NCI-H1048 (cell line): ENCODE results near the gene SLC41A3.

Source experiments
- DNase-seq: peaks from one replicate; lab custom pipeline; 2025; lab: John Stamatoyannopoulos, UW

The SLC41A3 gene

DNA sequence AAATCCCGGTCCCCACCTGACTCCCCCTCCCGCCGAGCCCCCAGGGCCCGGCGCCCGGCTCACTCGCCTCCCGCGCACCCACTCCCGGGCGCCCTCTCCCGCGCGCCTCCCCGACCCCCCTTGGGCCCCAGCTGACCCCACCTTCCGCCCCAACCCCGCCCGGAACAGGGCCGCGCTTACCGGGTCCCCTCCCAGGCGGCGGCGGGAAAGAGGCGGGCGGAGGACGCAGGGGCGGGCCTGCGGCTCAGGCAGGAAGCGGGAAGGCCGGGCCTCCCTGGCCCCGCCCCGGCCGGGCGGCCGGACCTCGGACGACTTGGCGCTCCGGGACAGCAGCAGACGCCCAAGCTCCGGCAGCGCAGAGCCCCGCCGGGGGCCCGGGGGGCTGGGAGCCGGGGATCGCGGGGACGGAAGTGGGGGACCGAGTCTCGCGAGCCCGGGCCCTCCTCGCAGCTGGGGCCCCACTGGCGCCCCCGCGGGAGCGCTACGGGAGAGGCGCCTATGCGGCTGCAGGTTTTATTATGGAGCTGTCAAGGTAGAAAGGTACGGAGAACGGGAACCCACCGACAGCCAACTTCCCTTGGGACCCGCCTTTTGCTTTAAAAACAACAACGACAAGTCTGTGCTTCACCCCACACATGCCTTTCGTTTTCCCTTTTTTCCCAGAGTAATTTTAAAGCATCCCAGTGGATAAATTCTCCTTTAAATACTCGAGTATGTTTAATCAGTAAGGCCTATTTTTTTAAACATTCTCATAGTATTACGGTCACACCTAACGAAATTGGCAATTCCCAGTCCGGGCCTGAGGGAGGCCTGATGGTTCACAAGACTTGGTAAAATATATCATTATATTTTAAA, at the start of gene SLC41A3:
Gene SLC41A3 (minus strand): TSS at position 212 of the 855 bp plus-strand sequence. CDS start 15,905 bp downstream, outside the sequence.
- DNase-seq, result peak; percentile 40

DNA sequence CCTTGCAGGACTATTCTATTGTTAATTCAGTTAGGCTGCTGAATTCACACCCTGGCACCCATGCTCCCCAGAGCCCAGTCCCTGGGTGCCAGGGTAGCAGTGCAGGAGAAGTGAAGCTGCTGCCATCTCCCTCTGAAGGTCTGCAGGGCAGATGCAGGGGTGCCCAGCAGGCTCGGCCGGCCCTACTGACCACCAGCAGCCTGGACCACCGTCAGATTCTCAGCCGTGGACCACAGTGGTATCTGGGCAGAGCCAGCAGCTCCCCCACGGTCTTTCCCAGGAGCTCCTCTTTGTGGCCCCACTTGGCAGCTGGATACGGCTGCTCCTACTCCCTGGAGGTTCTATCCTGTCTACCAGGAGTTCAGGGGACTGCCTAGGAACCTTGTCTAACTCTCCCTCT, 49.7 kb upstream of the SLC41A3 start:
- no peak for DNase-seq

DNA sequence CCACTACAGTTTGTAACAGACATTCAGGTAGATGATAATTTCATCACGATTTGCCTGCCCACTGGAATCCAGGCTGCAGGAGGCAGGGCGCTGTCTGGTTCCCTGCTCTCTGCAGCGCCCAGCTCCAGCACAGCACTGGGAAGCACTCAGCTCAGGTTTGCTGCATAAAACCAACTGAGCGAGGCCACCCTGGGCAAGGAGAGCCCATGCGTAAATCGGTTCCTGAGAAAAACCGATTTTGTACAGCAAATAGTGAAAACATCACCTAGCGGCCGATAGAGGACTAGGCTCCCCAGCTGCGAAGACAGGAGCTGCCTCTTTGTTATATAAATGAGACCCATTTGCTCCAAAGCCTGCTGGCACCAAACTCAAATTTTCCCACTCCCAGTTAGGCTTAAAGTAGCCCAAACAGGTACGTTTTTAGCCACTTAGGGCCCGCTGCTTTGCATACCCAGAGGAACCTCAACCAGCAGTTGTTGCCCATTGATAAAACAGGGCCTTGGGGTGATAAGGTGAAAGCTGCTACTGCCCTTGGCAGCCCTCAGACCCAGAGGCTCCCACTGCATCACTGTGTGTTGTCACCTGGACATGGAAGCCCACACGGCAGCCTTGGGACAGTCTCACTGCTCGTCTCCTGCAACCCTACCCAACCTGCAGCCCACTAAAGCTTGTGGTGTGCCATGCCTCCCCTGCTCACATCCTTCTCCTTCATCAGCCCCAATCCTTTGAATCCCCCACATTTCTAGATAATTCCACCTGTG, 49.0 kb upstream of the SLC41A3 start:
- DNase-seq, result no peak

- no peak for DNase-seq
Observed at GRCh38 chr3:126131881-126132750, 48.2 kb upstream of the SLC41A3 start.

DNA sequence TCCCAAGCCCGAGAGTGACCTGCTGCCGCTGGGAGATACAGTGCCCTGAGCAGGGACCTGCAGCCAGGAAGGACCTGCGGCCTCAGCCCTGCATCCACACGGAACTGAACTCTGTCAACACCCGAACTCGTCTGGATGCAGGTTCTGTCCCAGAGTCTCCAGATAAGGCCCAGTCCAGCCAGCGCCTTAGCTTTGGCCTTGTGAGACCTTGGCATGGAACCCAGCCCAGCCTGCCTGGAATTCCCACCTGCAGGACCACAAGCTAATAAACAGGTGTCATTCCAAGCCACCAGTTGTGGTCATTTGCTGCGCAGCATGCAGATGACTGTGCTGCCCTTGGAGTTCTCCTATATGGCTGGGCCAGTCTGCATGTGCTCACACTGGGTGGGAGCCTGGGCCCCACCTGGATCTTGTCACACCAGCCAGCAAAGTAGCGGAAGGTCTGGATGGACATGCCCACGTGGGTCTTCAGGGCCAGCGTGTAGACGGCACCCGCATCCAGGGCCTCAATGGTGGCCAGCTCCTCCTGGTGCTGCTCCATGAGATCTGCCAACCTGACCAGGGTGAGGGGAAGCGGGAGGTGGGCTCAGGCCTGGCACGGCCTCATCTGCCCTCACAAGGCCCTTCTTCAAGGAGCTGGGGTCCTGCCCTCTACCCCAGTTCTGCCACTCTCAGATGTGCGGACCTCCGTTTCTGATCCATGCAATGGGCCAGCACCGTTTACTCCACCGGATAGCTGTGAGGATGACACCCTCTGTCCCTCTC, 47.2 kb upstream of the SLC41A3 start:
- DNase-seq, result no peak

DNA sequence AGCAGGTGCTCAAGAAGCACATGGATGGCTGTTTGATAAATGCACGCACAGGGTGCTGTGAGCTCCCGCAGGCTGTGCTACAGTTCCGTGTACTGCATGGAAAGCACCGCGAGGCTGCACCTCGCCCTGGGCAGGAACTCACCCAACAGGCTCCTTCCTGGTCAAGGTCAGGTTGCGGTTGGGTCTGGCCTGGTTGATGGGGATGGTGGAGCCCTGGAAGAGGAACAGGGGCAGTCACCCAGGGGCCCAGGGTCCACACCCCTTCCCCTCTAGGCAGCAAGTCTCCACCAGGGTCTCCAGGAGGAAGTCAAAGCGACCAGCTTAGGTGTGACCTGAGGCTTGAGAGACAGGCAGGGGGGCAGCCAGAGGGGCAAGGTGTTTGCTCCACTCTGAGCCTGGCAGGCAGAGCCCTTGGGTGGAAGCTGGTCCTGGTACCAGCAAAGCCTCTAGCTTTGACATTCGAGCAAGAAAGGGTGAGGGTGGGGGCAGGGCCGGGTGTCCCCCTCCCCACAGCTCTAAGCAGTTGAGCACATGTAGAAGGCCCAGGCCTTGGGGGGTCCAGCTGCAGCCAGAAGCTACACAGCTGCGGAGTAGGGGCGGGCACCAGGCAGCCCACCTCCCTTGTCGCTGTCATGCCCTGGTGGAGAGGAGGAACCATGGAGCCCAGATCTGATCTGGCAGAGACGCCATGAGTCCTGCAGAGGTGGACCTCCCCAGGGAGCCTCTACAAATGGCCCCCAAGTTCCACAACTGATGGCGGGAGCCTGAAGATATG, 46.3 kb upstream of the SLC41A3 start:
- DNase-seq, result no peak

DNA sequence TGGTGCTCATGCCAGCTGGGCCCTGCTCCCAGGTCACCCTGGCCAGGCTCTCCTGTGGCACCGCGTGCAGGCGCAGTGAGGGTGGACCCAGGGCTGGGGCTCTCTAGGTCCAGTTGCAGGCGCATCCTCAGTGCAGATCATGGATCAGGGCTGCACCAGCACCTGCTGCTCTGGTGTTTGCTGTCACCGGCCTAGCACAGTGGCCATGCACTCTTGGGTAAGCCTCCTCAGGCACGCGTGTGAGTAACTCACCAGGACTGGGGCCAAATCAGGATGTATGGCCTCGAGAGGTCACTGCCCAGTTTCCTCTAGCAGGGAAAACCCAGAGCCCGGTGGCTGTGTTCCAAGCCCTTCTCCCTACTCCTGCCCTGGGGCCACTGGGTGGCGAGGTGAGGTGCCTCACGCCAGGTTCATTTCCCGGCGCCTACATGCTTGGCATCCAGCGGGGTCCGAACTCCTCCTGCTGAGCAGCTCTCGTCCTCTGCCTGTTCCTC, 45.5 kb upstream of the SLC41A3 start:
- DNase-seq, result no peak

DNA sequence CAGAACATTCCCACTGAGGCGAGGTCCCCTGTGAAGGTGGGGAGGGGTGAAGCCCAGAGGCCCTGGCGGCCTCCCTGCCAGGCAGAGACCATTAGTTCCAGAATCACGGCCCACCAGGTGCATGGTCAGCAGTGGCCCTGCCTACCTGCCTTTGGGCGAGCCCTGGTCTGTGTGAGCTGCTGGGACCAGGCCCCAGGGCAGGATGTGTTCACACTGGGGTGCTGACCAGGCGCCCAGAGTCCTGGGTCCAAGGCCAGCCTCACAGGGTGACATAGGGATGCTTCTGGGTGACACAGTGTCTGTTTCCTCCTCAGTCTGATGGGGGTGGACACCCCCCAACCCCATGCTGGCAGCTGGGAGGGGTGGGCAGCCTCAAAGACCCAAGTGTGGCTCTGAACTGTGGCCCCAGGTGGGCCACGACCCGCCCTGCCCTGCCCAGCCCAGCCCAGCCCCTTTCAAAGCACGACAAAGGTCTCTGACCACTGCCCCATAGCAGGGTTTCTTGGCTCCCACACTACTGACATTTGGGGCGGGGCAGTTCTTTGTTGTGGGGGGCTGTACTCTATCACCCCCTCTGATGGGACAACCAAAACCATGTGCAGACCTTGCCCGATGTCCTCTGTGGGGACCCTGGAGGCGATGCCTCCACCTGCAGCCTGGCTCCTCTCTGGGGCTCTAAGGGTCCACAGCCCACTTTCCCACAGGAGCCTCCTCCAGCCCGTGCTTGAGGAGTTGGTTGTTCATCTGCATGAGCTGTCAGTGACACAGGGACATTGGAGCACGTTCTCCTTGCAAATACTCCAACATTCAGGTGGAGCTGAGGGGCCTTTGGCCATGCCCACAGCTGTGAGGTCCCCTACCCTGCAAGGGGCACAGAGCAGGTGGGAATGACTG, 44.8 kb upstream of the SLC41A3 start:
- DNase-seq, result no peak

GRCh38 chr3:126127904-126128303, 44.0 kb upstream of the SLC41A3 start:
- no peak for DNase-seq

GRCh38 chr3:126127452-126127851, 43.5 kb upstream of the SLC41A3 start:
- DNase-seq, result no peak

DNA sequence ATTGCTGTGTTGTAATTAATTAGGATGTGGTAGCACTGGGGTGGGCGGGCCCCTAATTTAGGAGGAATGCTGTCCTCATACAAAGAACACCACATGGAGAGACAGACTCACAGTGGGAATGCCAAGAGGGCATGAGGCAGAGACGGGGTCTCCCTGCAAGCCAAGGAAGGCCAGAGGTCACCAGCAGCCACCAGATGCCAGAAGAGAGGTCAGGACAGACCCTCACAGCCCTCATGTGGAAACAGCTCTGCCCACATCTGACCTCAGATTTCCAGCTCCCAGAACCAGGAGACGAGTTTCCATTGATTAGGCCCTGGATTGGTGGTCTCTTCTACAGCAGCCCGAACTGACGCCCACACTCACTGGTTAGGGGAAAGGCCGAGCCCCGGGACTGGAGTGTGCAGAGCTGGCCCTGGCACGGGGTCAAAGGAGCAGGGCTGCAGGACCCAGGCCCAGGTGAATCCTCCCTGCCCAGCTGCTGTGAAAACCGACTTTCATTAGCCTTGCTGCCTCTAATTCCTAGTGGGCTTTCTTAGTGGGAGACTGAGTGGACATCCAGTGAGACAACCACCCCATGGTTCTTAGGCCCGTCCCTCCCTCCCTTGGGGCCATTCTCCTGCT, 43.0 kb upstream of the SLC41A3 start:
- DNase-seq, result no peak

DNA sequence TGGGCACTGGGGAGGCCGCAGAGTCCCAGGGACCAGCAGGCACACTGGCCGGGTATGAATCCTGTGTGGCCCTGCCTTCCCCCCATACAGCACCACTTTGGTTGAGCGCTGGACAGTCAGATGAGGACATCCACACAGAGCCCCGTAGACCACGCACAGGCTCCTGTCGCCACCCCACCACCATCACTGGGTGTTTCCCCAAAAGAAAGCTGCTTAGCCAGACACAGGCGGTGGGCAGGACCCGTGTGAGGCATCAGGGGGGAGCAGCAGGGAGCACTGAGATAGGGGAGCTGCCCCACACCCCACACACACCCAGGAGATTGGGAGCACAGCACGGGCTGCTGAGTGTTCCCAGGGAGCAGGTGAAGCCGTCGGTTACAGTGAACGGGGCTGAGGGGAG, 42.4 kb upstream of the SLC41A3 start:
- no peak for DNase-seq

- DNase-seq, result no peak
Observed at GRCh38 chr3:126125781-126126251, 41.9 kb upstream of the SLC41A3 start.

- no peak for DNase-seq
Observed at GRCh38 chr3:126125341-126125740, 41.4 kb upstream of the SLC41A3 start.

GRCh38 chr3:126124896-126125295, 41.0 kb upstream of the SLC41A3 start:
- DNase-seq, result no peak

GRCh38 chr3:126124148-126124868, 40.4 kb upstream of the SLC41A3 start:
- DNase-seq, result no peak

DNA sequence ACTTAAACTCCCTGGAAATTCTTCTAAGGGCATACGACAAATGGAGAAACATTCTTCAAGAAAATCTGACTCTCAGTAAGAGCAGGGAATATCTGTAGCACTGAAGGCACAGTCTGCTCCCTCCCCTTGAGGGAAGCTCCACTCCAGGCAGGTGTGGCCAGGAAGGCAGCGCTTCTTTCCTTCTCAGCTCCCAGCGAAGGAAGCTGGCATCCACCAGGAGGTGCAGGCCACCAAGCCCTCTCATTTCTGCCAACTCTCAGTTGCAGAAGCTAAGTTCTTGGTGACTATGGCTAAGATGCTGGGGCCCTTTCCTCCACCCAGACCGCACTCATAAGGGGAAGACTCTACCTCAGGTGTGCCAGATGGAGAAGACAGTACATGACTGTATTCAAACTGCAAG, 37.7 kb upstream of the SLC41A3 start:
- DNase-seq, result no peak

DNA sequence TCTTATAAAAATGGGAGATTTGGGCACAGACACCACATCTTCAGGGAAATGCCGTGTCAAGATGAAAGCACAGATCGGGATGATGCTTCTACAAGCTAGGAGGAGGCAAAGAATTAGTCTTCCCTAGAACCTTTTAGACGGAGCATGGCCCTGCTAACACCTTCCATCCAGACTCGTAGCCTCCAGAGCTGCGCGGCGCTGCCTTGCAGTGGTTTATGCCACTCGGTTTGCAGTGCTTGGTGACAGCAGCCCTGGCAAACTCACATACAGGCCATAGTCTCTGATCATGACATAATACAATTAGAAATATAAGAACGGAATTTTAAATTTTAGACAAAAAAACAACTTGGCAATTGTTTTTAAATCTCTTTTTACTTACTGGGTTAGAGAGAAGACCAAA, 37.1 kb upstream of the SLC41A3 start:
- no peak for DNase-seq
